Stimulated activated CD8-positive, alpha-beta memory T cell treated with anti-CD3 and anti-CD28 coated beads, Interleukin-7, amount 100 ng/mL, for 24 hours (primary cell): ENCODE data around the gene RAB40AL.
"Not testable (repeated sequence)": the region's sequence is repeated elsewhere in the genome, so short reads cannot be mapped to it uniquely, and the experiment has no call there.

Experiments
- DNase-seq: peaks from one replicate; pipeline ENCODE4 v3.0.0-alpha.2; 2020; ENCODE audit warnings: low read depth

Gene RAB40AL

GRCh38 chrX:102936972-102937371 is at the start of gene RAB40AL:
RAB40AL (plus strand) TSS chrX:102937272; CDS start chrX:102937319, 47 bp downstream.
- not testable (repeated sequence) for DNase-seq

GRCh38 chrX:102887687-102888086 is 49.4 kb upstream of the RAB40AL start:
- no peak for DNase-seq

- DNase-seq = no peak
Measured at GRCh38 chrX:102892103-102892502, 45.0 kb upstream of the RAB40AL start.

GRCh38 chrX:102899940-102900916 is 36.8 kb upstream of the RAB40AL start:
- peak; percentile 50 for DNase-seq

- no peak for DNase-seq
Measured at GRCh38 chrX:102902355-102902754, 34.7 kb upstream of the RAB40AL start.

- DNase-seq = no peak
Measured at GRCh38 chrX:102930990-102931756, 5.9 kb upstream of the RAB40AL start.

GRCh38 chrX:102934624-102935023 is 2.4 kb upstream of the RAB40AL start:
- no peak for DNase-seq

- peak; percentile 23 for DNase-seq
Measured at GRCh38 chrX:102950908-102951866, 14.1 kb downstream of the RAB40AL start.

- DNase-seq = no peak
Measured at GRCh38 chrX:102957751-102958150, 20.7 kb downstream of the RAB40AL start.

- DNase-seq = no peak
Measured at GRCh38 chrX:102958794-102959193, 21.7 kb downstream of the RAB40AL start.

- no peak for DNase-seq
Measured at GRCh38 chrX:102959471-102959870, 22.4 kb downstream of the RAB40AL start.

GRCh38 chrX:102963955-102964354 is 26.9 kb downstream of the RAB40AL start:
- no peak for DNase-seq

- no peak for DNase-seq
Measured at GRCh38 chrX:102964940-102965339, 27.9 kb downstream of the RAB40AL start.

- DNase-seq = no peak
Measured at GRCh38 chrX:102966701-102967100, 29.6 kb downstream of the RAB40AL start.

GRCh38 chrX:102968216-102968615 is 31.1 kb downstream of the RAB40AL start:
- no peak for DNase-seq

GRCh38 chrX:102971536-102971935 is 34.5 kb downstream of the RAB40AL start:
- DNase-seq = not testable (repeated sequence)

GRCh38 chrX:102975016-102975415 is 37.9 kb downstream of the RAB40AL start:
- DNase-seq = no peak

- DNase-seq = no peak
Measured at GRCh38 chrX:102976286-102976685, 39.2 kb downstream of the RAB40AL start.

GRCh38 chrX:102976793-102977495 is 39.9 kb downstream of the RAB40AL start:
- no peak for DNase-seq

- no peak for DNase-seq
Measured at GRCh38 chrX:102978594-102978993, 41.5 kb downstream of the RAB40AL start.

- DNase-seq = no peak
Measured at GRCh38 chrX:102979536-102979935, 42.5 kb downstream of the RAB40AL start.
